Suprapubic skin (tissue), 4 donors: ENCODE measurements around the gene SUCLG1. TPM values are rescaled to one million over a fixed set of nuclear protein-coding genes. Genes with fewer than 3 reads are reported as not detected.

Source experiments
- DNase-seq, 2 donors: peaks; one replicate each; pipeline ENCODE4 v3.0.0-alpha.2; 2019; ENCODE audit warnings: low spot score in 2 of 2
- H3K27ac ChIP-seq: fragments of 200-600 bp; sonication (generic); one replicate; pipeline ENCODE4 v1.5.1; 2019
- H3K27me3 ChIP-seq: fragments of 200-600 bp; sonication (generic); one replicate; pipeline ENCODE4 v1.5.1; 2019
- H3K36me3 ChIP-seq: fragments of 200-600 bp; sonication (generic); one replicate; pipeline ENCODE4 v1.5.1; 2019
- H3K4me1 ChIP-seq: fragments of 200-600 bp; sonication (generic); one replicate; pipeline ENCODE4 v1.5.1; 2019
- H3K4me3 ChIP-seq: fragments of 200-600 bp; sonication (generic); one replicate; pipeline ENCODE4 v1.5.1; 2019; ENCODE audit warnings: mild to moderate bottlenecking
- H3K9me3 ChIP-seq: fragments of 200-600 bp; sonication (generic); one replicate; pipeline ENCODE4 v1.5.1; 2019
- EP300 ChIP-seq: sonication (generic); formaldehyde crosslinking; IDR thresholded peaks from one replicate; pipeline ENCODE4 v1.6.1; 2017; ENCODE audit warnings: antibody characterized with exemption
- POLR2A ChIP-seq, 2 donors: fragments of 450-650 bp; IDR thresholded peaks; one replicate each; pipeline ENCODE4 v1.6.1; 2017; ENCODE audit warnings: antibody characterized with exemption in 2 of 2, mild to moderate bottlenecking in 2 of 2, moderate library complexity in 2 of 2
- POLR2AphosphoS5 ChIP-seq, 3 donors: sonication (generic); formaldehyde crosslinking; IDR thresholded peaks; one replicate each; pipeline ENCODE4 v1.6.1; 2017; ENCODE audit warnings: antibody characterized with exemption in 3 of 3
- WGBS: methylation state at CpG from one replicate; pipeline ENCODE4 v1.1.5; 2018; 5-methylcytosine and 5-hydroxymethylcytosine counted together
- total RNA-seq, 4 donors: library from RNA; depleted of rRNA; stranded (reverse); fragments of >200 nt; gene quantifications; one replicate each; pipeline ENCODE4 v1.1.0, GENCODE V29; 2016
- TF ChIP-seq, protein P1 (sequence below), 2 donors: fragments of 200-600 bp in 1 of 2; fragments of 450-650 bp in 1 of 2; sonication (generic) in 1 of 2; IDR thresholded peaks; one replicate each; pipeline ENCODE4 v1.5.1; 2016 to 2019; ENCODE audit warnings: antibody characterized with exemption in 2 of 2, mild to moderate bottlenecking in 1 of 2, moderate library complexity in 1 of 2

Gene SUCLG1
- total RNA-seq, 4 donors from 2014 or later, result 39.7 to 86.2 (median 71.5) TPM

- Histone ChIP-seq H3K36me3 (no peaks in the 10 kb centered on the region), H3K9me3 (no peaks in the 10 kb centered on the region), H3K27ac (no peak overlapping the region), H3K4me1 (peaks cover 3% of the 10 kb centered on the region), H3K4me3 (no peak overlapping the region), H3K27me3 (peaks cover 2% of the 10 kb centered on the region)
- no peak for DNase-seq
- TF ChIP-seq POLR2A (IDR thresholded peaks at IDR 0.05) (no peak), EP300 (no peak), POLR2AphosphoS5 (IDR thresholded peaks at IDR 0.05) (no peak)
- TF ChIP-seq, protein P1, sequence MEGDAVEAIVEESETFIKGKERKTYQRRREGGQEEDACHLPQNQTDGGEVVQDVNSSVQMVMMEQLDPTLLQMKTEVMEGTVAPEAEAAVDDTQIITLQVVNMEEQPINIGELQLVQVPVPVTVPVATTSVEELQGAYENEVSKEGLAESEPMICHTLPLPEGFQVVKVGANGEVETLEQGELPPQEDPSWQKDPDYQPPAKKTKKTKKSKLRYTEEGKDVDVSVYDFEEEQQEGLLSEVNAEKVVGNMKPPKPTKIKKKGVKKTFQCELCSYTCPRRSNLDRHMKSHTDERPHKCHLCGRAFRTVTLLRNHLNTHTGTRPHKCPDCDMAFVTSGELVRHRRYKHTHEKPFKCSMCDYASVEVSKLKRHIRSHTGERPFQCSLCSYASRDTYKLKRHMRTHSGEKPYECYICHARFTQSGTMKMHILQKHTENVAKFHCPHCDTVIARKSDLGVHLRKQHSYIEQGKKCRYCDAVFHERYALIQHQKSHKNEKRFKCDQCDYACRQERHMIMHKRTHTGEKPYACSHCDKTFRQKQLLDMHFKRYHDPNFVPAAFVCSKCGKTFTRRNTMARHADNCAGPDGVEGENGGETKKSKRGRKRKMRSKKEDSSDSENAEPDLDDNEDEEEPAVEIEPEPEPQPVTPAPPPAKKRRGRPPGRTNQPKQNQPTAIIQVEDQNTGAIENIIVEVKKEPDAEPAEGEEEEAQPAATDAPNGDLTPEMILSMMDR (IDR thresholded peaks at IDR 0.05), result no peak
- 15% methylated on average over 7 of the region's 7 CpGs for WGBS
These were observed 72.6 kb downstream of the SUCLG1 start for GRCh38 chr2:84386336-84387040.

DNA sequence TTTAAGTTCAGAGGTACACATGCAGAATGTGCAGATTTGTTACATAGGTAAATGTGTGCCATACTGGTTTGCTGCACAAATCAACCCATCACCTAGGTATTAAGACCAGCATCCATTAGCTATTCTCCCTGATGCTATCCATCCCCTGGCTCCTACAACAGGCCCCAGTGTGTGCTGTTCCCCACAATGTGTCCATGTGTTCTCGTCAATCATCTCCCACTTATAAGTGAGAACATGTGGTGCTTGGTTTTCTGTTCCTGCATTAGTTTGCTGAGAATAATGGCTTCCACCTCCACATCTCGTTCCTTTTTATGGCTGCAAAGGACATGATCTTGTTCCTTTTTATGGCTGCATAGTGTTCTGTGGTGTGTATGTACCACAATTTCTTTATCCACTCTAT is 75.8 kb downstream of the SUCLG1 start:
- Histone ChIP-seq H3K9me3 (no peaks in the 10 kb centered on the region), H3K4me1 (peaks cover 3% of the 10 kb centered on the region), H3K4me3 (no peak overlapping the region), H3K27ac (no peak overlapping the region), H3K36me3 (no peaks in the 10 kb centered on the region), H3K27me3 (peaks cover 2% of the 10 kb centered on the region)
- DNase-seq, result no peak
- 71% methylated on average over 2 of the region's 2 CpGs for WGBS
- no peak for TF ChIP-seq EP300

- Histone ChIP-seq H3K4me3 (no peak overlapping the region), H3K4me1 (no peaks in the 10 kb centered on the region), H3K27me3 (peaks cover 2% of the 10 kb centered on the region), H3K36me3 (no peaks in the 10 kb centered on the region), H3K9me3 (no peaks in the 10 kb centered on the region), H3K27ac (no peak overlapping the region)
- TF ChIP-seq, protein P1 (IDR thresholded peaks at IDR 0.05), result no peak
- no peak for TF ChIP-seq EP300
- no peak for TF ChIP-seq POLR2AphosphoS5 (IDR thresholded peaks at IDR 0.05)
- TF ChIP-seq POLR2A (IDR thresholded peaks at IDR 0.05), result no peak
- DNase-seq, result no peak
These were observed 78.2 kb downstream of the SUCLG1 start for GRCh38 chr2:84380875-84381274.

DNA sequence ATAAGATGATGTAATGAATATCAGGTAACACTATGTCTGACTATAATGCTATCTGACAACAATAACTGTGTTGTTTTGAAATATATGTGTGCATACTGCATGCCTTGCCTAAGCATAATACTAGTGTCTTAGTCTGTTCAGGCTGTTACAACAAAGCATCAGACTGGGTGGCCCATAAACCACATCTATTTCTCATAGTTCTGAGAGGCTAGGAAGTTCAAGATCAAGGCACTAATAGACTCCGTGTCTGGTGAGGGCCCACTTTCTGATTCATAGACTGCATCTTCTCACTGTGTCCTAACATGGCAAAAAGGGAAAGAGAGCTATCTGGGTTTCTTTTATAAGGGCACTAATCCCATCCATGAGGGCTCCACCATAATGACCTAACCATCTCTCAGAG is 80.1 kb downstream of the SUCLG1 start:
- Histone ChIP-seq H3K36me3 (no peaks in the 10 kb centered on the region), H3K4me1 (no peaks in the 10 kb centered on the region), H3K9me3 (no peaks in the 10 kb centered on the region), H3K4me3 (no peak overlapping the region), H3K27ac (no peak overlapping the region), H3K27me3 (no peaks in the 10 kb centered on the region)
- WGBS, result 77% methylated on average over 1 of the region's 1 CpG
- no peak for DNase-seq
- TF ChIP-seq, protein P1 (IDR thresholded peaks at IDR 0.05), result no peak
- no peak for TF ChIP-seq EP300
- TF ChIP-seq POLR2AphosphoS5 (IDR thresholded peaks at IDR 0.05), result no peak
- no peak for TF ChIP-seq POLR2A (IDR thresholded peaks at IDR 0.05)

GRCh38 chr2:84375020-84375419 is 84.1 kb downstream of the SUCLG1 start:
- no peak for DNase-seq
- no peaks in the 10 kb centered on the region for H3K27me3 ChIP-seq
- no peaks in the 10 kb centered on the region for H3K36me3 ChIP-seq
- H3K27ac ChIP-seq, result no peak overlapping the region
- TF ChIP-seq POLR2AphosphoS5 (IDR thresholded peaks at IDR 0.05), result no peak
- 91% methylated on average over 3 of the region's 3 CpGs for WGBS
- H3K4me1 ChIP-seq, result no peaks in the 10 kb centered on the region
- H3K9me3 ChIP-seq, result no peaks in the 10 kb centered on the region
- H3K4me3 ChIP-seq, result no peak overlapping the region

DNA sequence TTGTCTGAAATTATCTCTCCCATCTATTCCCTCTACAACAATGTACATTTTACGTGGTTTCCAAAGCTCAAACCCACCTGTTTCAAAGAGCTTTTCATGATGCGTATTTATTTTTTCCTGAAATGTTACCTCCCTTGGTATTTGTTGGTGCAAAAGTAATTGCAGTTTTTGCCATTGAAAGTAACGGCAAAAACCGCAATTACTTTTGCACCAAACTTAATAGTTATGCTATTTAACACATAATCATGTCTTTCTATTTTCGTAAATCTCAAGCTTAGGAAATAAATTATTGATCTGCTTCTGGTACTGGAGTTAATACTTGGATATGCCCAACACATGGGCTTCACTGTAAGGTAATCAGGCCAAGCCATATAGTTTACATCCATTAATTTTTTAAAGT is 85.2 kb downstream of the SUCLG1 start:
- TF ChIP-seq POLR2AphosphoS5 (IDR thresholded peaks at IDR 0.05) (no peak), EP300 (no peak), POLR2A (IDR thresholded peaks at IDR 0.05) (no peak)
- TF ChIP-seq, protein P1 (IDR thresholded peaks at IDR 0.05), result no peak
- WGBS, result 89% methylated on average over 5 of the region's 5 CpGs
- Histone ChIP-seq H3K4me1 (no peaks in the 10 kb centered on the region), H3K27ac (no peak overlapping the region), H3K4me3 (no peak overlapping the region), H3K36me3 (no peaks in the 10 kb centered on the region), H3K27me3 (no peaks in the 10 kb centered on the region), H3K9me3 (no peaks in the 10 kb centered on the region)
- no peak for DNase-seq

Other genes starting within 250 kb of the SUCLG1 start
- gene DNAH6, start 57.2 kb upstream of the SUCLG1 start, total RNA-seq, result 1 to 10 TPM in 1 of 4 donors, under 1 TPM in 3; 0.16 to 1.2 (median 0.47) TPM